Fibroblast of lung (primary cell): ENCODE results near the gene STK4. TPM values are rescaled to one million over a fixed set of nuclear protein-coding genes. Genes with fewer than 3 reads are reported as not detected.
A peak's percentile ranks its signal among the peaks of the same experiment; 100 is the strongest.

Experiments
- DNase-seq, 2 donors: peaks; one replicate each; pipeline versions ENCODE4 v3.0.0 to v3.0.0-alpha.2; 2010; ENCODE audit warnings: low read depth in 2 of 2
- H2AFZ ChIP-seq: 2 replicates; pipeline ENCODE4 v1.5.1; 2012; ENCODE audit warnings: low read length, control low read depth, inconsistent platforms
- H3K27ac ChIP-seq: 2 replicates; pipeline ENCODE4 v1.5.1; 2011; ENCODE audit warnings: low read length, control low read depth; ENCODE audit not compliant: insufficient read depth
- H3K27me3 ChIP-seq: 2 replicates; pipeline ENCODE4 v1.5.1; 2011; ENCODE audit warnings: mild to moderate bottlenecking, low read length; ENCODE audit not compliant: control insufficient read depth, insufficient read depth
- H3K36me3 ChIP-seq: 2 replicates; pipeline ENCODE4 v1.5.1; 2011; ENCODE audit warnings: low read length; ENCODE audit not compliant: control insufficient read depth, insufficient read depth
- H3K4me1 ChIP-seq: 2 replicates; pipeline ENCODE4 v1.5.1; 2011; ENCODE audit warnings: low read length; ENCODE audit not compliant: control insufficient read depth, insufficient read depth; ENCODE audit errors: extremely low read depth
- H3K4me2 ChIP-seq: 2 replicates; pipeline ENCODE4 v1.5.1; 2011; ENCODE audit warnings: low read length, control low read depth; ENCODE audit not compliant: insufficient read depth; ENCODE audit errors: extremely low read depth
- H3K4me3 ChIP-seq, 4 experiments: fragments of 200-600 bp in 1 of 4; sonication (generic) in 1 of 4; replicated peaks in 1 of 4; 2 replicates each; pipeline ENCODE4 v1.5.1; 2011 to 2016; ENCODE audit warnings: low read length in 4 of 4, low read depth in 3 of 4, mild to moderate bottlenecking in 3 of 4, control low read depth in 2 of 4, inconsistent platforms in 1 of 4, mixed read lengths in 1 of 4; ENCODE audit not compliant: insufficient read depth in 1 of 4; ENCODE audit errors: control extremely low read depth in 1 of 4
- H3K79me2 ChIP-seq: 2 replicates; pipeline ENCODE4 v1.5.1; 2012; ENCODE audit warnings: mild to moderate bottlenecking, low read length, inconsistent platforms; ENCODE audit not compliant: control insufficient read depth, insufficient read depth
- H3K9ac ChIP-seq: 2 replicates; pipeline ENCODE4 v1.5.1; 2011; ENCODE audit warnings: mild to moderate bottlenecking, low read length, control low read depth; ENCODE audit not compliant: insufficient read depth
- H3K9me3 ChIP-seq: 2 replicates; pipeline ENCODE4 v1.5.1; 2012; ENCODE audit warnings: low read depth, low read length; ENCODE audit not compliant: control insufficient read depth, insufficient read depth
- H4K20me1 ChIP-seq: 2 replicates; pipeline ENCODE4 v1.5.1; 2011; ENCODE audit warnings: low read length; ENCODE audit not compliant: control insufficient read depth, insufficient read depth; ENCODE audit errors: extremely low read depth
- EZH2 ChIP-seq: IDR thresholded peaks from 2 replicates; pipeline ENCODE4 v1.5.1; 2012; ENCODE audit warnings: low read length, control low read depth, mild to moderate bottlenecking; ENCODE audit errors: missing control alignments
- polyA plus RNA-seq, 2 donors: library from polyadenylated mRNA; depleted of rRNA in 1 of 2; stranded (reverse) in 1 of 2; unstranded in 1 of 2; fragments of >200 nt; gene quantifications; 2 replicates each; pipeline ENCODE4 v1.2.1, GENCODE V29; 2011 to 2012; ENCODE audit warnings: missing spikeins in 1 of 2
- total RNA-seq: library from RNA; depleted of rRNA; stranded (reverse); fragments of >200 nt; gene quantifications from 2 replicates; pipeline ENCODE4 v1.2.1, GENCODE V29; 2014
- TF ChIP-seq, protein P1 (sequence below), 2 donors: IDR thresholded peaks in 1 of 2; conservative IDR thresholded peaks in 1 of 2; 1 replicate in 1 of 2; 2 replicates in 1 of 2; pipeline ENCODE4 v1.5.1; 2011 to 2012; ENCODE audit warnings: low read length in 2 of 2, control low read depth in 1 of 2, inconsistent platforms in 1 of 2, low read depth in 1 of 2, mild to moderate bottlenecking in 1 of 2

The STK4 gene
- total and polyA plus RNA-seq, 2 donors (not counting 1 experiment from before 2014, with no cell fraction given): 19.0 to 31.7 TPM

DNA sequence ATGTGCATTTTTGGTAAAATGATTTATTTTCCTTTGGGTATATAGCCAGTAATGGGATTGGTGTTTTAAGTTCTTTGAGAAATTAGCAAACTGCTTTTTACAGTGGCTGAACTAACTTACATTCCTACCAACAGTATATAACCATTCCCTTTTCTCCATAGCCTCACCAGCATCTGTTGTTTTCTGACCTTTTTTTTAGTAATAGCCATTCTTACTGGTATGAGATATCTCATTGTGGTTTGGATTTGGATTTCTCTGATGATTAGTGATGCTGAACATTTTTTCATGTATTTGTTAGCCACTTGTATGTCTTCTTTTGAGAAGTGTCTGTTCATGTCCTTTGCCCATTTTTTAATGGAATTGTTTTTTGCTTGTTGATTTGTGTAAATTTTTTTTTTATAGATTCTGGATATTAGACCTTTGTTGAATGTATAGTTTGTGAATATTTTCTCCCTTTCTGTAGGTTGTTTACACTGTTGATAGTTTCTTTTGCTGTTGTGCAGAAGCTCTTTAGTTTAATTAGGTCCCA, 42.3 kb downstream of the STK4 start:
- peak in 1 of 2 donors; percentile 78 for DNase-seq
- TF ChIP-seq, protein P1, sequence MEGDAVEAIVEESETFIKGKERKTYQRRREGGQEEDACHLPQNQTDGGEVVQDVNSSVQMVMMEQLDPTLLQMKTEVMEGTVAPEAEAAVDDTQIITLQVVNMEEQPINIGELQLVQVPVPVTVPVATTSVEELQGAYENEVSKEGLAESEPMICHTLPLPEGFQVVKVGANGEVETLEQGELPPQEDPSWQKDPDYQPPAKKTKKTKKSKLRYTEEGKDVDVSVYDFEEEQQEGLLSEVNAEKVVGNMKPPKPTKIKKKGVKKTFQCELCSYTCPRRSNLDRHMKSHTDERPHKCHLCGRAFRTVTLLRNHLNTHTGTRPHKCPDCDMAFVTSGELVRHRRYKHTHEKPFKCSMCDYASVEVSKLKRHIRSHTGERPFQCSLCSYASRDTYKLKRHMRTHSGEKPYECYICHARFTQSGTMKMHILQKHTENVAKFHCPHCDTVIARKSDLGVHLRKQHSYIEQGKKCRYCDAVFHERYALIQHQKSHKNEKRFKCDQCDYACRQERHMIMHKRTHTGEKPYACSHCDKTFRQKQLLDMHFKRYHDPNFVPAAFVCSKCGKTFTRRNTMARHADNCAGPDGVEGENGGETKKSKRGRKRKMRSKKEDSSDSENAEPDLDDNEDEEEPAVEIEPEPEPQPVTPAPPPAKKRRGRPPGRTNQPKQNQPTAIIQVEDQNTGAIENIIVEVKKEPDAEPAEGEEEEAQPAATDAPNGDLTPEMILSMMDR (conservative IDR thresholded peaks at IDR 0.05 in 1 of 2, IDR thresholded peaks at IDR 0.05 in 1 of 2; ENCODE audit: low read depth in 1 of 2, low read length in 2 of 2): no peak
- TF ChIP-seq EZH2: no peak
- Histone ChIP-seq H3K9me3 (no peaks in the 10 kb centered on the region), H2AFZ (no peak overlapping the region), H3K4me1 (peaks cover 5% of the 10 kb centered on the region), H3K9ac (no peak overlapping the region), H3K79me2 (no peaks in the 10 kb centered on the region), H3K4me3 (no peak overlapping the region), H3K4me2 (no peak overlapping the region), H3K36me3 (peaks cover 4% of the 10 kb centered on the region), H3K27ac (no peak overlapping the region), H4K20me1 (no peaks in the 10 kb centered on the region), H3K27me3 (no peaks in the 10 kb centered on the region)

DNA sequence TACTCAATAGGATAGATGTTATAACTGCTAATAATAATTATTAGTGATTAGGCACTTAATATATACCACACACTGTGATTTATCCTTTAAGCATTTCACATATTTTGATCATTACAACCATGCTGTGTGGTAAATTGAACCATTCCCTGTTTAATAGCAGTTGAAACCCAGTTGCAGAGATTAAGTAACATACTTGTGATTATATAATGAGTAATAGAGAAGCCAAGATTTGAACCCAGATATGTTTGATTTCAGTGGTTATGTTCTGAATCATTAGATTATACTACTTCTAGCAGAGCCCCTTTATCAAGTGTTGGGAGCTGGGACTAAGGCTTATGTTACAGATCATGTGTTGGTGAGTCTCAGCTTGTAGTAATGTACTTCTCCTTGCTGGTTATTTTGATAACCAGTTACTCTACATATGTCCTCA, 44.1 kb downstream of the STK4 start:
- peaks cover 12% of the 10 kb centered on the region for H3K4me1 ChIP-seq
- DNase-seq: peak; percentile 39 to 88
- no peaks in the 10 kb centered on the region for H3K9me3 ChIP-seq
- no peak overlapping the region for H3K27ac ChIP-seq
- H3K79me2 ChIP-seq: no peaks in the 10 kb centered on the region
- no peak overlapping the region for H3K9ac ChIP-seq
- H2AFZ ChIP-seq: no peak overlapping the region
- H3K36me3 ChIP-seq: peaks cover 3% of the 10 kb centered on the region
- no peaks in the 10 kb centered on the region for H3K27me3 ChIP-seq
- H4K20me1 ChIP-seq: no peaks in the 10 kb centered on the region
- no peak overlapping the region for H3K4me2 ChIP-seq
- H3K4me3 ChIP-seq: no peak overlapping the region
- TF ChIP-seq EZH2: no peak
- TF ChIP-seq, protein P1 (conservative IDR thresholded peaks at IDR 0.05 in 1 of 2, IDR thresholded peaks at IDR 0.05 in 1 of 2; ENCODE audit: low read depth in 1 of 2, low read length in 2 of 2): no peak

DNA sequence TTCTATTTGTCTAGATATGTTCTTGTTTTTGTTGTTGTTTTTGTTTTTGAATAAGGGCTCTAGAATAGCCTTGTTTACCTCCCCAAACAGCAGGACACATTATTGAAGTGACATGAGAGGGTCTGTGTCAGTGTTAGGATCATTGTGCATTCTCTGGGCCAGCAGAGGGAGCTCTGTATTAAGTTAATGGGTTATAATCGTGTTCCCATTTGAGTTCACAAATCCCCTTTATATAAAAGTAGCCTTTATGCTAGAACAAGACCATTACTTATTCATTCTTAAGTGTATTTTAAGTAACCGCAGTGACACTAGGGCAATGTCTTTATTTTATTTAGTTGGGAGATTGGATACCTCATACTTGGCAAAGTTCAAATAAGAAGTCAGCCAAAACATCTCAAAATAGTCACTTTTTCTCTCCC, 44.8 kb downstream of the STK4 start:
- no peak overlapping the region for H2AFZ ChIP-seq
- H3K27ac ChIP-seq: no peak overlapping the region
- TF ChIP-seq EZH2: no peak
- TF ChIP-seq, protein P1 (conservative IDR thresholded peaks at IDR 0.05 in 1 of 2, IDR thresholded peaks at IDR 0.05 in 1 of 2; ENCODE audit: low read depth in 1 of 2, low read length in 2 of 2): peak; percentile 81 to 82
- no peaks in the 10 kb centered on the region for H3K79me2 ChIP-seq
- H3K4me3 ChIP-seq: no peak overlapping the region
- DNase-seq: peak; percentile 79 to 84
- peaks cover 14% of the 10 kb centered on the region for H3K4me1 ChIP-seq
- no peaks in the 10 kb centered on the region for H4K20me1 ChIP-seq
- H3K9ac ChIP-seq: no peak overlapping the region
- peaks cover 3% of the 10 kb centered on the region for H3K36me3 ChIP-seq
- H3K4me2 ChIP-seq: no peak overlapping the region
- no peaks in the 10 kb centered on the region for H3K27me3 ChIP-seq
- H3K9me3 ChIP-seq: no peaks in the 10 kb centered on the region
